Measurements from ENCODE around the gene CFAP206. TPM values are rescaled to one million over a fixed set of nuclear protein-coding genes. Genes with fewer than 3 reads are reported as not detected.
"Not testable (repeated sequence)": the region's sequence is repeated elsewhere in the genome, so short reads cannot be mapped to it uniquely, and the experiment has no call there.

Gene CFAP206
- total RNA-seq, 1 experiment from 2014 or later: 0.14 TPM

GRCh38 chr6:87481931-87482330, 74.2 kb downstream of the CFAP206 start:
- Mint-ChIP-seq H3K36me3 (ENCODE audit: insufficient read depth, unreplicated experiment) (no peaks in the 10 kb centered on the region), H3K4me3 (ENCODE audit: low read depth, unreplicated experiment) (no peak overlapping the region), H3K4me1 (ENCODE audit: low read depth, unreplicated experiment) (no peaks in the 10 kb centered on the region), H3K27ac (ENCODE audit: unreplicated experiment) (no peak overlapping the region), H3K27me3 (ENCODE audit: unreplicated experiment) (no peaks in the 10 kb centered on the region), H3K9me3 (ENCODE audit: low read depth, unreplicated experiment) (peaks cover 11% of the 10 kb centered on the region)
- intact Hi-C loops (cut with micrococcal nuclease; ENCODE audit: unreplicated experiment): no loop called here
- DNase-seq: no peak
- CTCF ChIA-PET: no interaction called here
- no TSS peak for BruUV-seq (replicated peaks)
- no peak for TF ChIP-seq CTCF (IDR thresholded peaks at IDR 0.05; ENCODE audit: unreplicated experiment)

- Mint-ChIP-seq H3K9me3 (ENCODE audit: low read depth, unreplicated experiment) (peaks cover 11% of the 10 kb centered on the region), H3K36me3 (ENCODE audit: insufficient read depth, unreplicated experiment) (no peaks in the 10 kb centered on the region), H3K4me1 (ENCODE audit: low read depth, unreplicated experiment) (no peaks in the 10 kb centered on the region), H3K4me3 (ENCODE audit: low read depth, unreplicated experiment) (no peak overlapping the region), H3K27ac (ENCODE audit: unreplicated experiment) (no peak overlapping the region), H3K27me3 (ENCODE audit: unreplicated experiment) (no peaks in the 10 kb centered on the region)
- CTCF ChIA-PET: no interaction called here
- BruUV-seq (replicated peaks): no TSS peak
- intact Hi-C loops (cut with micrococcal nuclease; ENCODE audit: unreplicated experiment): no loop called here
- DNase-seq: no peak
- no peak for TF ChIP-seq CTCF (IDR thresholded peaks at IDR 0.05; ENCODE audit: unreplicated experiment)
Measured at GRCh38 chr6:87482366-87482765, 74.6 kb downstream of the CFAP206 start.

- intact Hi-C loops (cut with micrococcal nuclease; ENCODE audit: unreplicated experiment): no loop called here
- no peak for TF ChIP-seq CTCF (IDR thresholded peaks at IDR 0.05; ENCODE audit: unreplicated experiment)
- Mint-ChIP-seq H3K36me3 (ENCODE audit: insufficient read depth, unreplicated experiment) (no peaks in the 10 kb centered on the region), H3K27me3 (ENCODE audit: unreplicated experiment) (no peaks in the 10 kb centered on the region), H3K9me3 (ENCODE audit: low read depth, unreplicated experiment) (peaks cover 11% of the 10 kb centered on the region), H3K4me1 (ENCODE audit: low read depth, unreplicated experiment) (no peaks in the 10 kb centered on the region), H3K27ac (ENCODE audit: unreplicated experiment) (no peak overlapping the region), H3K4me3 (ENCODE audit: low read depth, unreplicated experiment) (no peak overlapping the region)
- DNase-seq: no peak
- no TSS peak for BruUV-seq (replicated peaks)
- CTCF ChIA-PET: no interaction called here
Measured at GRCh38 chr6:87483929-87484328, 76.2 kb downstream of the CFAP206 start.

- Mint-ChIP-seq H3K27ac (ENCODE audit: unreplicated experiment) (no peak overlapping the region), H3K9me3 (ENCODE audit: low read depth, unreplicated experiment) (peaks cover 11% of the 10 kb centered on the region), H3K36me3 (ENCODE audit: insufficient read depth, unreplicated experiment) (no peaks in the 10 kb centered on the region), H3K4me3 (ENCODE audit: low read depth, unreplicated experiment) (no peak overlapping the region), H3K4me1 (ENCODE audit: low read depth, unreplicated experiment) (no peaks in the 10 kb centered on the region), H3K27me3 (ENCODE audit: unreplicated experiment) (no peaks in the 10 kb centered on the region)
- CTCF ChIA-PET: no interaction called here
- no TSS peak for BruUV-seq (replicated peaks)
- TF ChIP-seq CTCF (IDR thresholded peaks at IDR 0.05; ENCODE audit: unreplicated experiment): no peak
- intact Hi-C loops (cut with micrococcal nuclease; ENCODE audit: unreplicated experiment): no loop called here
- DNase-seq: no peak
Measured at GRCh38 chr6:87484491-87484890, 76.7 kb downstream of the CFAP206 start.

GRCh38 chr6:87487555-87487954, 79.8 kb downstream of the CFAP206 start:
- Mint-ChIP-seq H3K4me3 (ENCODE audit: low read depth, unreplicated experiment) (no peak overlapping the region), H3K36me3 (ENCODE audit: insufficient read depth, unreplicated experiment) (no peaks in the 10 kb centered on the region), H3K27ac (ENCODE audit: unreplicated experiment) (no peak overlapping the region), H3K4me1 (ENCODE audit: low read depth, unreplicated experiment) (no peaks in the 10 kb centered on the region), H3K27me3 (ENCODE audit: unreplicated experiment) (no peaks in the 10 kb centered on the region), H3K9me3 (ENCODE audit: low read depth, unreplicated experiment) (peaks cover 11% of the 10 kb centered on the region)
- no TSS peak for BruUV-seq (replicated peaks)
- intact Hi-C loops (cut with micrococcal nuclease; ENCODE audit: unreplicated experiment): no loop called here
- no peak for TF ChIP-seq CTCF (IDR thresholded peaks at IDR 0.05; ENCODE audit: unreplicated experiment)
- no peak for DNase-seq
- CTCF ChIA-PET: no interaction called here

GRCh38 chr6:87489326-87489725, 81.6 kb downstream of the CFAP206 start:
- H3K9me3 Mint-ChIP-seq (ENCODE audit: low read depth, unreplicated experiment); H3K4me1 Mint-ChIP-seq (ENCODE audit: low read depth, unreplicated experiment); H3K36me3 Mint-ChIP-seq (ENCODE audit: insufficient read depth, unreplicated experiment); DNase-seq; BruUV-seq (replicated peaks); intact Hi-C loops (cut with micrococcal nuclease; ENCODE audit: unreplicated experiment); H3K27me3 Mint-ChIP-seq (ENCODE audit: unreplicated experiment); H3K4me3 Mint-ChIP-seq (ENCODE audit: low read depth, unreplicated experiment); H3K27ac Mint-ChIP-seq (ENCODE audit: unreplicated experiment): not testable (repeated sequence)
- CTCF ChIA-PET: interaction anchor here (0.7 to 1.4 kb wide), 3 partner anchors 65 to 306 kb away, joined by 3 to 6 read pairs (median 5); no protein-coding TSS in a partner anchor

All from Calu3 (cell line).